A549 (cell line): ENCODE results near the gene CYB5B. TPM values are rescaled to one million over a fixed set of nuclear protein-coding genes. Genes with fewer than 3 reads are reported as not detected.
A peak's percentile ranks its signal among the peaks of the same experiment; 100 is the strongest.

ENCODE experiments used
- ATAC-seq, 2 experiments: fragments of 200-7000 bp in 1 of 2; fragments of >200 bp in 1 of 2; cut with Nextera tagmentation in 1 of 2; cut with Tn5 transposase in 1 of 2; 3 replicates each; pipeline versions ENCODE4 v1.8.0 to v1.9.1; 2018 to 2020; ENCODE audit warnings: mild to moderate bottlenecking in 1 of 2, moderate library complexity in 1 of 2
- CTCF ChIA-PET: fragments of 300-600 bp; sonication (Branson Sonifier 250); formaldehyde crosslinking; extraction: SDS; loops from one replicate; lab custom pipeline; 2021; ENCODE audit warnings: antibody characterized with exemption, inconsistent platforms; lab: Yijun Ruan, JAX
- POLR2A ChIA-PET: fragments of 350-600 bp; formaldehyde crosslinking; extraction: SDS; loops from one replicate; lab custom pipeline; 2021; ENCODE audit warnings: antibody characterized with exemption, inconsistent platforms; lab: Yijun Ruan, JAX
- DNase-seq, 2 experiments: peaks; one replicate each; pipeline versions ENCODE4 v3.0.0 to v3.0.0-alpha.2; 2011 to 2016; ENCODE audit warnings: low read depth in 1 of 2, low spot score in 1 of 2
- FAIRE-seq: peaks from 2 replicates; lab custom pipeline; 2011; peaks lifted over from hg19 to GRCh38; lab: Jason Lieb, UNC
- H3K27ac ChIP-seq, 2 experiments: fragments of >200 bp; sonication (Bioruptor Twin); formaldehyde crosslinking; 3 replicates each; pipeline ENCODE4 v1.5.1; 2016 to 2017
- H3K4me1 ChIP-seq: fragments of >200 bp; sonication (Bioruptor Twin); formaldehyde crosslinking; 3 replicates; pipeline ENCODE4 v1.6.1; 2016
- H3K4me2 ChIP-seq: fragments of >200 bp; sonication (Bioruptor Twin); formaldehyde crosslinking; 3 replicates; pipeline ENCODE4 v1.6.1; 2016
- H3K4me3 ChIP-seq: fragments of >200 bp; sonication (Bioruptor Twin); formaldehyde crosslinking; 3 replicates; pipeline ENCODE4 v1.5.1; 2016
- H3K9me3 ChIP-seq: fragments of >200 bp; sonication (Bioruptor Twin); formaldehyde crosslinking; 3 replicates; pipeline ENCODE4 v1.6.1; 2016
- BHLHE40 ChIP-seq: IDR thresholded peaks from 2 replicates; pipeline ENCODE4 v1.6.1; 2012; ENCODE audit warnings: low read depth, low read length, inconsistent platforms
- CHD2 ChIP-seq: fragments of 150-350 bp; IDR thresholded peaks from 2 replicates; pipeline ENCODE4 v1.6.1; 2014; ENCODE audit warnings: low read length; ENCODE audit not compliant: partially characterized antibody
- EP300 ChIP-seq, 2 experiments: fragments of >200 bp; sonication (Bioruptor Twin); formaldehyde crosslinking; IDR thresholded peaks; 2 replicates in 1 of 2; 3 replicates in 1 of 2; pipeline ENCODE4 v1.6.1; 2016 to 2017
- ESRRA ChIP-seq: fragments of 150-350 bp; IDR thresholded peaks from 2 replicates; pipeline ENCODE4 v1.6.1; 2014; ENCODE audit warnings: mild to moderate bottlenecking, low read length, borderline replicate concordance
- FOSL2 ChIP-seq, 2 experiments: fragments of 450-650 bp in 1 of 2; fragments of >200 bp in 1 of 2; sonication (Bioruptor Twin) in 1 of 2; formaldehyde crosslinking; IDR thresholded peaks; 2 replicates each; pipeline versions ENCODE4 v1.5.0 to v1.6.1; 2016 to 2020; ENCODE audit warnings: mild to moderate bottlenecking in 1 of 2, moderate library complexity in 1 of 2
- GATA3 ChIP-seq: IDR thresholded peaks from 2 replicates; pipeline ENCODE4 v1.6.1; 2012; ENCODE audit warnings: borderline replicate concordance
- HDAC2 ChIP-seq: fragments of 200-600 bp; sonication (generic); IDR thresholded peaks from 2 replicates; pipeline ENCODE4 v1.6.1; 2016
- HOXA7 ChIP-seq: fragments of 250-450 bp; sonication (Bioruptor Pico); IDR thresholded peaks from 2 replicates; pipeline ENCODE4 v1.5.0; 2020; ENCODE audit warnings: mild to moderate bottlenecking, moderate library complexity
- HOXB13 ChIP-seq: fragments of 250-450 bp; sonication (Bioruptor Pico); IDR thresholded peaks from 2 replicates; pipeline ENCODE4 v1.5.0; 2020; ENCODE audit warnings: low read depth, mild to moderate bottlenecking, moderate library complexity
- JUNB ChIP-seq: fragments of >200 bp; sonication (Bioruptor Twin); formaldehyde crosslinking; IDR thresholded peaks from 2 replicates; pipeline ENCODE4 v1.6.1; 2016
- KDM5A ChIP-seq: fragments of 200-600 bp; sonication (generic); IDR thresholded peaks from 2 replicates; pipeline ENCODE4 v1.6.1; 2016; ENCODE audit warnings: antibody characterized with exemption, mild to moderate bottlenecking
- POLR2AphosphoS2 ChIP-seq: conservative IDR thresholded peaks from 2 replicates; pipeline ENCODE4 v1.6.1; 2012; ENCODE audit warnings: low read length, improper control_type of control experiment, inconsistent platforms
- SMC3 ChIP-seq: fragments of >200 bp; sonication (Bioruptor Twin); formaldehyde crosslinking; IDR thresholded peaks from 3 replicates; pipeline ENCODE4 v1.6.1; 2018; ENCODE audit warnings: inconsistent platforms
- TP53 ChIP-seq: fragments of 250-450 bp; sonication (Bioruptor Pico); IDR thresholded peaks from 2 replicates; pipeline ENCODE4 v1.5.0; 2021; ENCODE audit warnings: mild to moderate bottlenecking, moderate library complexity
- ZFP36 ChIP-seq: fragments of 450-650 bp; IDR thresholded peaks from 2 replicates; pipeline ENCODE4 v1.6.1; 2014; ENCODE audit warnings: borderline replicate concordance; ENCODE audit not compliant: partially characterized antibody
- ZSCAN20 ChIP-seq: fragments of 250-450 bp; sonication (Bioruptor Pico); IDR thresholded peaks from 2 replicates; pipeline ENCODE4 v1.8.0; 2022; ENCODE audit warnings: mild to moderate bottlenecking, moderate library complexity
- WGBS: methylation state at CpG from one replicate; pipeline ENCODE4 v1.1.6; 2017; ENCODE audit errors: missing lambda C conversion rate; 5-methylcytosine and 5-hydroxymethylcytosine counted together
- polyA plus RNA-seq, 4 experiments: library from polyadenylated mRNA; depleted of rRNA in 3 of 4; stranded (reverse); fragments of >200 nt; fragmentation: RNase III in 1 of 4; extraction: RNeasy Plus Mini Kit Qiagen cat#74134 plus additional on column Dnase treatment in 1 of 4; gene quantifications; 2 replicates in 3 of 4; 3 replicates in 1 of 4; pipeline ENCODE4 v1.2.3, GENCODE V29; 2011 to 2017
- TF ChIP-seq, protein P1 (sequence below): IDR thresholded peaks from 2 replicates; pipeline ENCODE4 v1.6.1; 2012
- TF ChIP-seq, protein P2 (sequence below): fragments of 200-600 bp; sonication (generic); IDR thresholded peaks from 2 replicates; pipeline ENCODE4 v1.6.1; 2016; ENCODE audit warnings: antibody characterized with exemption, mild to moderate bottlenecking, moderate library complexity
- TF ChIP-seq, protein P3 (sequence below): fragments of 150-350 bp; IDR thresholded peaks from 2 replicates; pipeline ENCODE4 v1.6.1; 2014; ENCODE audit warnings: low read depth, mild to moderate bottlenecking, low read length
- TF ChIP-seq, protein P4 (sequence below): IDR thresholded peaks from 2 replicates; pipeline ENCODE4 v1.6.1; 2012; ENCODE audit warnings: low read depth, borderline replicate concordance

The CYB5B gene
- polyA plus RNA-seq, 2 of the 4 experiments (the other 2 are of a cell fraction): 248 to 477 TPM

DNA sequence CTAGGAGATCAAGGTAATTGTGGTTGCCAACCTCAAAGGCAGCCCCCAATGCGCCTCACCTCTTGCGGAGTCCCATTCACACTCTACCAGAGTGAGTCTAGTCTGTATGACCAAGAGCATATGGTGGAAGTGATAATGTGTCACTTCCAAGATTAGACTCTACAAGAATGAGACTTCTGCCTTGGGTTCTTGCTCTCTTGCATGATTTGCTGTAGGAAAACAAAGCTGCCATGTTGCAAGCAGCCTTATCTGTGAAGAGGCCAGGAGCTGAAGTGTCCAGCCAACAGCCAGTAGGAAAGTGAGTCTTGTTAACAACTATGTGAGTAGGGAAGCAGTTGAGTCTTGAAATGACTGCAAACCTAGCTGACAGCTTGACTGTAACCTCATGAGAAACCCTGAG lies 42.0 kb upstream of the CYB5B start:
- no peak for TF ChIP-seq EP300 (IDR thresholded peaks at IDR 0.05)
- TF ChIP-seq, protein P1, sequence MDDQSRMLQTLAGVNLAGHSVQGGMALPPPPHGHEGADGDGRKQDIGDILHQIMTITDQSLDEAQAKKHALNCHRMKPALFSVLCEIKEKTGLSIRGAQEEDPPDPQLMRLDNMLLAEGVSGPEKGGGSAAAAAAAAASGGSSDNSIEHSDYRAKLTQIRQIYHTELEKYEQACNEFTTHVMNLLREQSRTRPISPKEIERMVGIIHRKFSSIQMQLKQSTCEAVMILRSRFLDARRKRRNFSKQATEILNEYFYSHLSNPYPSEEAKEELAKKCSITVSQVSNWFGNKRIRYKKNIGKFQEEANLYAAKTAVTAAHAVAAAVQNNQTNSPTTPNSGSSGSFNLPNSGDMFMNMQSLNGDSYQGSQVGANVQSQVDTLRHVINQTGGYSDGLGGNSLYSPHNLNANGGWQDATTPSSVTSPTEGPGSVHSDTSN: no peak
- TF ChIP-seq TP53: no peak
- TF ChIP-seq JUNB: no peak
- no peak for TF ChIP-seq ESRRA
- TF ChIP-seq, protein P2, sequence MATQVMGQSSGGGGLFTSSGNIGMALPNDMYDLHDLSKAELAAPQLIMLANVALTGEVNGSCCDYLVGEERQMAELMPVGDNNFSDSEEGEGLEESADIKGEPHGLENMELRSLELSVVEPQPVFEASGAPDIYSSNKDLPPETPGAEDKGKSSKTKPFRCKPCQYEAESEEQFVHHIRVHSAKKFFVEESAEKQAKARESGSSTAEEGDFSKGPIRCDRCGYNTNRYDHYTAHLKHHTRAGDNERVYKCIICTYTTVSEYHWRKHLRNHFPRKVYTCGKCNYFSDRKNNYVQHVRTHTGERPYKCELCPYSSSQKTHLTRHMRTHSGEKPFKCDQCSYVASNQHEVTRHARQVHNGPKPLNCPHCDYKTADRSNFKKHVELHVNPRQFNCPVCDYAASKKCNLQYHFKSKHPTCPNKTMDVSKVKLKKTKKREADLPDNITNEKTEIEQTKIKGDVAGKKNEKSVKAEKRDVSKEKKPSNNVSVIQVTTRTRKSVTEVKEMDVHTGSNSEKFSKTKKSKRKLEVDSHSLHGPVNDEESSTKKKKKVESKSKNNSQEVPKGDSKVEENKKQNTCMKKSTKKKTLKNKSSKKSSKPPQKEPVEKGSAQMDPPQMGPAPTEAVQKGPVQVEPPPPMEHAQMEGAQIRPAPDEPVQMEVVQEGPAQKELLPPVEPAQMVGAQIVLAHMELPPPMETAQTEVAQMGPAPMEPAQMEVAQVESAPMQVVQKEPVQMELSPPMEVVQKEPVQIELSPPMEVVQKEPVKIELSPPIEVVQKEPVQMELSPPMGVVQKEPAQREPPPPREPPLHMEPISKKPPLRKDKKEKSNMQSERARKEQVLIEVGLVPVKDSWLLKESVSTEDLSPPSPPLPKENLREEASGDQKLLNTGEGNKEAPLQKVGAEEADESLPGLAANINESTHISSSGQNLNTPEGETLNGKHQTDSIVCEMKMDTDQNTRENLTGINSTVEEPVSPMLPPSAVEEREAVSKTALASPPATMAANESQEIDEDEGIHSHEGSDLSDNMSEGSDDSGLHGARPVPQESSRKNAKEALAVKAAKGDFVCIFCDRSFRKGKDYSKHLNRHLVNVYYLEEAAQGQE: no peak
- TF ChIP-seq, protein P3, sequence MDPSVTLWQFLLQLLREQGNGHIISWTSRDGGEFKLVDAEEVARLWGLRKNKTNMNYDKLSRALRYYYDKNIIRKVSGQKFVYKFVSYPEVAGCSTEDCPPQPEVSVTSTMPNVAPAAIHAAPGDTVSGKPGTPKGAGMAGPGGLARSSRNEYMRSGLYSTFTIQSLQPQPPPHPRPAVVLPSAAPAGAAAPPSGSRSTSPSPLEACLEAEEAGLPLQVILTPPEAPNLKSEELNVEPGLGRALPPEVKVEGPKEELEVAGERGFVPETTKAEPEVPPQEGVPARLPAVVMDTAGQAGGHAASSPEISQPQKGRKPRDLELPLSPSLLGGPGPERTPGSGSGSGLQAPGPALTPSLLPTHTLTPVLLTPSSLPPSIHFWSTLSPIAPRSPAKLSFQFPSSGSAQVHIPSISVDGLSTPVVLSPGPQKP: no peak
- TF ChIP-seq HOXB13: no peak
- TF ChIP-seq ZSCAN20 (CRISPR knock-in tag): no peak
- no peak for TF ChIP-seq BHLHE40
- TF ChIP-seq, protein P4, sequence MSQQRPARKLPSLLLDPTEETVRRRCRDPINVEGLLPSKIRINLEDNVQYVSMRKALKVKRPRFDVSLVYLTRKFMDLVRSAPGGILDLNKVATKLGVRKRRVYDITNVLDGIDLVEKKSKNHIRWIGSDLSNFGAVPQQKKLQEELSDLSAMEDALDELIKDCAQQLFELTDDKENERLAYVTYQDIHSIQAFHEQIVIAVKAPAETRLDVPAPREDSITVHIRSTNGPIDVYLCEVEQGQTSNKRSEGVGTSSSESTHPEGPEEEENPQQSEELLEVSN: no peak
- no peak for TF ChIP-seq FOSL2 (IDR thresholded peaks at IDR 0.05)
- no peak for TF ChIP-seq FOSL2 (CRISPR knock-in tag; IDR thresholded peaks at IDR 0.05)
- TF ChIP-seq POLR2AphosphoS2: no peak

DNA sequence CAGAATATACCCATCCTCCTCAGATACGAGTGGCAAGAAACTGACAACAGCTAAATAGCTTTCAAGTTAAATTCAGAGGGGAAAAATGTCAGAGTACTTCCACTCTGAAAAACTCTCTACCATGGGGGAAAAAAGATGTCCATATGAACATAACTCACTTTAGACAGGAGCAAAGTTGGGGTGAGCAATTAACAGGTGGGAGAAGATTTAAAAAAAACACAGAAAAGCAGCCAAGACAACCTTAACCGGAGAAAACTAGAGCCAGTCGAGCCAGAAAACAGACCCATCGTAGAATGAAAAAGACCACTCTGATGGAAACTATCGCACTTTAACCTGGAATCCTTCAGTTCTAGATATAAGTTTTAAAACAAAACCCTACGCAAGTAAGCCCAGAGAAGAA lies 39.4 kb upstream of the CYB5B start:
- Histone ChIP-seq H3K4me1 (peaks cover 17% of the 10 kb centered on the region; the same call in 2 of the 3 replicates), H3K4me3 (peak overlapping the region; percentile 92), H3K27ac (peak overlapping the region; percentile 81 to 94), H3K9me3 (no peaks in the 10 kb centered on the region), H3K4me2 (peak overlapping the region; percentile 88)
- ChIA-PET CTCF (interaction anchor here (1.7 to 1.9 kb wide), 2 partner anchors 11 kb away, joined by 6 to 11 read pairs; no protein-coding TSS in a partner anchor), POLR2A (no interaction called here)
- 7% methylated on average over 6 of the region's 6 CpGs for WGBS
- DNase-seq (no peak), ATAC-seq (no peak), FAIRE-seq (no peak)
- no peak for TF ChIP-seq SMC3
- no peak for TF ChIP-seq KDM5A
- TF ChIP-seq CHD2: no peak
- TF ChIP-seq ZFP36: no peak
- TF ChIP-seq HDAC2: no peak
- no peak for TF ChIP-seq HOXA7 (CRISPR knock-in tag)
- TF ChIP-seq GATA3: no peak

More for the DNA sequence above, 42.0 kb upstream of the CYB5B start:
- Histone ChIP-seq H3K27ac (no peak overlapping the region), H3K9me3 (no peaks in the 10 kb centered on the region), H3K4me1 (peaks cover 12% of the 10 kb centered on the region; the same call in 2 of the 3 replicates), H3K4me2 (no peak overlapping the region), H3K4me3 (no peak overlapping the region)
- ATAC-seq (no peak), FAIRE-seq (no peak), DNase-seq (no peak)
- WGBS: 95% methylated on average over 2 of the region's 2 CpGs
- ChIA-PET CTCF (interaction anchor here (1.0 kb wide), 2 partner anchors 9 to 20 kb away, joined by 3 read pairs; no protein-coding TSS in a partner anchor), POLR2A (no interaction called here)
